HepG2 (cell line): ENCODE data around the gene RIPOR3. TPM values are rescaled to one million over a fixed set of nuclear protein-coding genes. Genes with fewer than 3 reads are reported as not detected.

Experiments
- AGO2 ChIP-seq: fragments of 200-400 bp; formaldehyde crosslinking; optimal IDR thresholded peaks from 2 replicates; pipeline ENCODE3; 2017; ENCODE audit warnings: mild to moderate bottlenecking, low read depth, low read length, moderate library complexity
- MAFK ChIP-seq, 2 experiments: IDR thresholded peaks in 1 of 2; conservative IDR thresholded peaks in 1 of 2; 2 replicates each; pipeline ENCODE4 v1.6.1; 2011; ENCODE audit warnings: improper control_type of control experiment in 2 of 2, low read length in 2 of 2
- NFKB2 ChIP-seq: sonication (generic); formaldehyde crosslinking; IDR thresholded peaks from 2 replicates; pipeline ENCODE4 v1.4.0; 2020; ENCODE audit warnings: missing genetic modification reagents, borderline replicate concordance
- SALL1 ChIP-seq: sonication (generic); formaldehyde crosslinking; IDR thresholded peaks from 2 replicates; pipeline ENCODE4 v1.8.0; 2022; ENCODE audit warnings: mild to moderate bottlenecking, missing genetic modification reagents
- SMC3 ChIP-seq: IDR thresholded peaks from 2 replicates; pipeline ENCODE4 v1.6.1; 2011; ENCODE audit warnings: low read length, improper control_type of control experiment
- STAG1 ChIP-seq: sonication (generic); formaldehyde crosslinking; IDR thresholded peaks from 2 replicates; pipeline ENCODE4 v1.4.0; 2020; ENCODE audit warnings: missing genetic modification reagents
- STAT5B ChIP-seq: sonication (generic); formaldehyde crosslinking; IDR thresholded peaks from 2 replicates; pipeline ENCODE4 v1.4.0; 2020; ENCODE audit warnings: missing genetic modification reagents
- TBX2 ChIP-seq: sonication (generic); formaldehyde crosslinking; IDR thresholded peaks from 2 replicates; pipeline ENCODE4 v1.5.0; 2020; ENCODE audit warnings: missing genetic modification reagents, mild to moderate bottlenecking, borderline replicate concordance
- TEAD3 ChIP-seq: optimal IDR thresholded peaks from 2 replicates; pipeline ENCODE3; 2016; ENCODE audit warnings: borderline replicate concordance
- ZFYVE20 ChIP-seq: sonication (generic); formaldehyde crosslinking; IDR thresholded peaks from 2 replicates; pipeline ENCODE4 v1.8.0; 2023; ENCODE audit warnings: low read depth, mild to moderate bottlenecking, moderate library complexity, missing genetic modification reagents, borderline replicate concordance
- ZNF232 ChIP-seq: sonication (generic); formaldehyde crosslinking; IDR thresholded peaks from 2 replicates; pipeline ENCODE4 v1.4.0; 2020; ENCODE audit warnings: missing genetic modification reagents, borderline replicate concordance
- ZNF354B ChIP-seq: sonication (generic); formaldehyde crosslinking; IDR thresholded peaks from 2 replicates; pipeline ENCODE4 v1.8.0; 2022; ENCODE audit warnings: mild to moderate bottlenecking, missing genetic modification reagents
- ZNF451 ChIP-seq: sonication (generic); formaldehyde crosslinking; IDR thresholded peaks from 2 replicates; pipeline ENCODE4 v1.5.0; 2020; ENCODE audit warnings: mild to moderate bottlenecking, missing genetic modification reagents
- ZNF510 ChIP-seq: sonication (generic); formaldehyde crosslinking; IDR thresholded peaks from 2 replicates; pipeline ENCODE4 v1.4.0; 2020; ENCODE audit warnings: low read depth, mild to moderate bottlenecking, missing genetic modification reagents
- ZNF720 ChIP-seq: sonication (generic); formaldehyde crosslinking; IDR thresholded peaks from 2 replicates; pipeline ENCODE4 v1.4.0; 2020; ENCODE audit warnings: missing genetic modification reagents
- polyA plus RNA-seq, 8 experiments: library from polyadenylated mRNA; depleted of rRNA in 3 of 8; stranded (reverse) in 7 of 8; unstranded in 1 of 8; fragments of >200 nt; fragmentation: Illumina TruSeq in 4 of 8; extraction: Trizol in 4 of 8; gene quantifications; 2 replicates each; pipeline versions ENCODE4 v1.2.1 to v1.2.3, GENCODE V29; 2011 to 2016; ENCODE audit warnings: low read depth in 4 of 8, missing spikeins in 1 of 8, mixed read lengths in 1 of 8; ENCODE audit not compliant: insufficient read depth in 1 of 8
- total RNA-seq, 5 experiments: library from RNA; depleted of rRNA; stranded (reverse); fragments of >200 nt; fragmentation: Illumina TruSeq; extraction: Trizol; gene quantifications; 2 replicates each; pipeline ENCODE4 v1.2.3, GENCODE V29; 2016; ENCODE audit warnings: low read depth in 1 of 5
- TF ChIP-seq, protein P1 (sequence below): sonication (generic); formaldehyde crosslinking; IDR thresholded peaks from 2 replicates; pipeline ENCODE4 v1.4.0; 2020; ENCODE audit warnings: missing genetic modification reagents
- TF ChIP-seq, protein P2 (sequence below): sonication (generic); formaldehyde crosslinking; IDR thresholded peaks from 2 replicates; pipeline ENCODE4 v1.8.0; 2022; ENCODE audit warnings: missing genetic modification reagents, mild to moderate bottlenecking, borderline replicate concordance
- TF ChIP-seq, protein P3 (sequence below): sonication (generic); formaldehyde crosslinking; IDR thresholded peaks from 2 replicates; pipeline ENCODE4 v1.4.0; 2020; ENCODE audit warnings: missing genetic modification reagents
- TF ChIP-seq, protein P4 (sequence below): sonication (generic); formaldehyde crosslinking; IDR thresholded peaks from 2 replicates; pipeline ENCODE4 v1.8.1; 2022; ENCODE audit warnings: low read depth, mild to moderate bottlenecking, missing genetic modification reagents
- TF ChIP-seq, protein P5 (sequence below): sonication (generic); formaldehyde crosslinking; IDR thresholded peaks from 2 replicates; pipeline ENCODE4 v1.4.0; 2020; ENCODE audit warnings: missing genetic modification reagents

RIPOR3 gene
- total and polyA plus RNA-seq, 2 of the 13 experiments (the other 11 are each of a cell fraction or from before 2014, with no cell fraction given), result 0.18 TPM; not detected in 1

- TF ChIP-seq, protein P1, sequence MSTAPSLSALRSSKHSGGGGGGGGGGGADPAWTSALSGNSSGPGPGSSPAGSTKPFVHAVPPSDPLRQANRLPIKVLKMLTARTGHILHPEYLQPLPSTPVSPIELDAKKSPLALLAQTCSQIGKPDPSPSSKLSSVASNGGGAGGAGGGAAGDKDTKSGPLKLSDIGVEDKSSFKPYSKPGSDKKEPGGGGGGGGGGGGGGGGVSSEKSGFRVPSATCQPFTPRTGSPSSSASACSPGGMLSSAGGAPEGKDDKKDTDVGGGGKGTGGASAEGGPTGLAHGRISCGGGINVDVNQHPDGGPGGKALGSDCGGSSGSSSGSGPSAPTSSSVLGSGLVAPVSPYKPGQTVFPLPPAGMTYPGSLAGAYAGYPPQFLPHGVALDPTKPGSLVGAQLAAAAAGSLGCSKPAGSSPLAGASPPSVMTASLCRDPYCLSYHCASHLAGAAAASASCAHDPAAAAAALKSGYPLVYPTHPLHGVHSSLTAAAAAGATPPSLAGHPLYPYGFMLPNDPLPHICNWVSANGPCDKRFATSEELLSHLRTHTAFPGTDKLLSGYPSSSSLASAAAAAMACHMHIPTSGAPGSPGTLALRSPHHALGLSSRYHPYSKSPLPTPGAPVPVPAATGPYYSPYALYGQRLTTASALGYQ (CRISPR knock-in tag), result no peak
- TF ChIP-seq, protein P2, sequence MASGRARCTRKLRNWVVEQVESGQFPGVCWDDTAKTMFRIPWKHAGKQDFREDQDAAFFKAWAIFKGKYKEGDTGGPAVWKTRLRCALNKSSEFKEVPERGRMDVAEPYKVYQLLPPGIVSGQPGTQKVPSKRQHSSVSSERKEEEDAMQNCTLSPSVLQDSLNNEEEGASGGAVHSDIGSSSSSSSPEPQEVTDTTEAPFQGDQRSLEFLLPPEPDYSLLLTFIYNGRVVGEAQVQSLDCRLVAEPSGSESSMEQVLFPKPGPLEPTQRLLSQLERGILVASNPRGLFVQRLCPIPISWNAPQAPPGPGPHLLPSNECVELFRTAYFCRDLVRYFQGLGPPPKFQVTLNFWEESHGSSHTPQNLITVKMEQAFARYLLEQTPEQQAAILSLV (CRISPR knock-in tag), result no peak
- TF ChIP-seq ZNF510 (CRISPR knock-in tag) (no peak), ZFYVE20 (no peak), ZNF232 (CRISPR knock-in tag) (no peak), SALL1 (no peak), MAFK (conservative IDR thresholded peaks at IDR 0.05 in 1 of 2, IDR thresholded peaks at IDR 0.05 in 1 of 2; ENCODE audit: low read length in 2 of 2) (peak; percentile 80), ZNF354B (no peak), ZNF720 (CRISPR knock-in tag) (no peak), SMC3 (0 out of 2 replicates have a peak, but pooled peaks have one; percentile 4), TEAD3 (CRISPR knock-in tag) (no peak), STAT5B (CRISPR knock-in tag) (no peak), STAG1 (CRISPR knock-in tag) (peak; percentile 68), AGO2 (peak; percentile 20), ZNF451 (CRISPR knock-in tag) (no peak), TBX2 (CRISPR knock-in tag) (no peak), NFKB2 (CRISPR knock-in tag) (no peak)
- TF ChIP-seq, protein P3, sequence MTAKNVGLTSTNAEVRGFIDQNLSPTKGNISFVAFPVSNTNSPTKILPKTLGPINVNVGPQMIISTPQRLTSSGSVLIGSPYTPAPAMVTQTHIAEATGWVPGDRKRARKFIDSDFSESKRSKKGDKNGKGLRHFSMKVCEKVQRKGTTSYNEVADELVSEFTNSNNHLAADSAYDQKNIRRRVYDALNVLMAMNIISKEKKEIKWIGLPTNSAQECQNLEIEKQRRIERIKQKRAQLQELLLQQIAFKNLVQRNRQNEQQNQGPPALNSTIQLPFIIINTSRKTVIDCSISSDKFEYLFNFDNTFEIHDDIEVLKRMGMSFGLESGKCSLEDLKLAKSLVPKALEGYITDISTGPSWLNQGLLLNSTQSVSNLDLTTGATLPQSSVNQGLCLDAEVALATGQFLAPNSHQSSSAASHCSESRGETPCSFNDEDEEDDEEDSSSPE (CRISPR knock-in tag), result no peak
- TF ChIP-seq, protein P4, sequence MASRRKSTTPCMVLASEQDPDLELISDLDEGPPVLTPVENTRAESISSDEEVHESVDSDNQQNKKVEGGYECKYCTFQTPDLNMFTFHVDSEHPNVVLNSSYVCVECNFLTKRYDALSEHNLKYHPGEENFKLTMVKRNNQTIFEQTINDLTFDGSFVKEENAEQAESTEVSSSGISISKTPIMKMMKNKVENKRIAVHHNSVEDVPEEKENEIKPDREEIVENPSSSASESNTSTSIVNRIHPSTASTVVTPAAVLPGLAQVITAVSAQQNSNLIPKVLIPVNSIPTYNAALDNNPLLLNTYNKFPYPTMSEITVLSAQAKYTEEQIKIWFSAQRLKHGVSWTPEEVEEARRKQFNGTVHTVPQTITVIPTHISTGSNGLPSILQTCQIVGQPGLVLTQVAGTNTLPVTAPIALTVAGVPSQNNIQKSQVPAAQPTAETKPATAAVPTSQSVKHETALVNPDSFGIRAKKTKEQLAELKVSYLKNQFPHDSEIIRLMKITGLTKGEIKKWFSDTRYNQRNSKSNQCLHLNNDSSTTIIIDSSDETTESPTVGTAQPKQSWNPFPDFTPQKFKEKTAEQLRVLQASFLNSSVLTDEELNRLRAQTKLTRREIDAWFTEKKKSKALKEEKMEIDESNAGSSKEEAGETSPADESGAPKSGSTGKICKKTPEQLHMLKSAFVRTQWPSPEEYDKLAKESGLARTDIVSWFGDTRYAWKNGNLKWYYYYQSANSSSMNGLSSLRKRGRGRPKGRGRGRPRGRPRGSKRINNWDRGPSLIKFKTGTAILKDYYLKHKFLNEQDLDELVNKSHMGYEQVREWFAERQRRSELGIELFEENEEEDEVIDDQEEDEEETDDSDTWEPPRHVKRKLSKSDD, result no peak
- TF ChIP-seq, protein P5, sequence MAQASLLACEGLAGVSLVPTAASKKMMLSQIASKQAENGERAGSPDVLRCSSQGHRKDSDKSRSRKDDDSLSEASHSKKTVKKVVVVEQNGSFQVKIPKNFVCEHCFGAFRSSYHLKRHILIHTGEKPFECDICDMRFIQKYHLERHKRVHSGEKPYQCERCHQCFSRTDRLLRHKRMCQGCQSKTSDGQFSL (CRISPR knock-in tag), result no peak
Observed at GRCh38 chr20:50569864-50570836, 121.2 kb downstream of the RIPOR3 start (continued).
